Measurements from ENCODE around the gene LIN28A. TPM values are rescaled to one million over a fixed set of nuclear protein-coding genes. Genes with fewer than 3 reads are reported as not detected.

LIN28A gene
- total and polyA plus RNA-seq, 7 donors = not detected

DNA sequence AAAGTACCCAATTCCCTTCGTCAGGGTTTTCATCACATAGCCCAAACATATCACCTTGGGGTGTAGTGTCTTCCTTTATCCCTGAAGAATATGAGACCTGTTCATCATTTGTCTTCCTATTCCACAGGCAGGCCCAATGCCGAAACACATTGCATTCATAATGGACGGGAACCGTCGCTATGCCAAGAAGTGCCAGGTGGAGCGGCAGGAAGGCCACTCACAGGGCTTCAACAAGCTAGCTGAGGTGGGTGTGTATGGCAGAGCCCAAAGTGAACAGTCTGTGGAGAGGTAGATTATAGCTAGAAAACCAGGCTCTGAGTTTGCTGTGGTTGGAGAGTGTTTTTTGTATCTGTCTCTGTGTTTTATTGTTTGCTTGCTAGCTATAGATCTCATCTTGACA, 27.4 kb downstream of the LIN28A start:
- H3K4me3 ChIP-seq = no peak overlapping the region
- intact Hi-C loops (cut with DNase I) = no loop called here
- 97 to 99% methylated on average over 6 of the region's 6 CpGs for WGBS, 2 donors
- peaks cover 24 to 91% (median 49%) of the 10 kb centered on the region in 4 donors for H3K36me3 ChIP-seq
- no peaks in the 10 kb centered on the region for H3K27me3 ChIP-seq
- DNase-seq = no peak
- TF ChIP-seq POLR2A (IDR thresholded peaks at IDR 0.05) (no peak), POLR2AphosphoS5 (IDR thresholded peaks at IDR 0.05) (no peak), EP300 (IDR thresholded peaks at IDR 0.05) (no peak)
- TF ChIP-seq, protein P1, sequence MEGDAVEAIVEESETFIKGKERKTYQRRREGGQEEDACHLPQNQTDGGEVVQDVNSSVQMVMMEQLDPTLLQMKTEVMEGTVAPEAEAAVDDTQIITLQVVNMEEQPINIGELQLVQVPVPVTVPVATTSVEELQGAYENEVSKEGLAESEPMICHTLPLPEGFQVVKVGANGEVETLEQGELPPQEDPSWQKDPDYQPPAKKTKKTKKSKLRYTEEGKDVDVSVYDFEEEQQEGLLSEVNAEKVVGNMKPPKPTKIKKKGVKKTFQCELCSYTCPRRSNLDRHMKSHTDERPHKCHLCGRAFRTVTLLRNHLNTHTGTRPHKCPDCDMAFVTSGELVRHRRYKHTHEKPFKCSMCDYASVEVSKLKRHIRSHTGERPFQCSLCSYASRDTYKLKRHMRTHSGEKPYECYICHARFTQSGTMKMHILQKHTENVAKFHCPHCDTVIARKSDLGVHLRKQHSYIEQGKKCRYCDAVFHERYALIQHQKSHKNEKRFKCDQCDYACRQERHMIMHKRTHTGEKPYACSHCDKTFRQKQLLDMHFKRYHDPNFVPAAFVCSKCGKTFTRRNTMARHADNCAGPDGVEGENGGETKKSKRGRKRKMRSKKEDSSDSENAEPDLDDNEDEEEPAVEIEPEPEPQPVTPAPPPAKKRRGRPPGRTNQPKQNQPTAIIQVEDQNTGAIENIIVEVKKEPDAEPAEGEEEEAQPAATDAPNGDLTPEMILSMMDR (IDR thresholded peaks at IDR 0.05) = no peak
- no peaks in the 10 kb centered on the region for H3K9me3 ChIP-seq
- no peak overlapping the region for H3K27ac ChIP-seq
- H3K4me1 ChIP-seq = peaks cover 0 to 14% (median 11%) of the 10 kb centered on the region in 4 donors

DNA sequence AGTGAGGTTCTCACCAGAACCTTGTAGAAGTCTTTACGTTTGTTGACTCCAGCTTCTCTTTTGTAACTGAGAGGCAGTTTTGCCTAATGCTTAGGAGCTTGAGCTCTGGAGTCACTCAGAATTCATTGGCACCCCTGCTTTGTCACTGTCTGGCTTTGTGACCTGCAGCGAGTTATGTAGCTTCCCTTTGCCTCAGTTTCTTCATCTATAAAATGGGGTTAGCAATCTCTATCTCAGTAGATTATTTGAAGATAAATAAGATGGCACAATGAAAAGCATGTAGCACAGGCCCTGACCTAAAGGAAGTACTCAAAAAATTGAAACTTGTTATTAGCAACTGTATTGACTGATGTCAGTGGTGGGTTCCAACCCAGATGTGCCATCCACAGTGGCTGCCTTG, 29.6 kb downstream of the LIN28A start:
- Histone ChIP-seq H3K27ac (no peak overlapping the region), H3K4me3 (no peak overlapping the region), H3K9me3 (no peaks in the 10 kb centered on the region), H3K4me1 (no peaks in the 10 kb centered on the region), H3K36me3 (peaks cover 29 to 99% (median 63%) of the 10 kb centered on the region in 4 donors), H3K27me3 (no peaks in the 10 kb centered on the region)
- 95 to 98% methylated on average over 2 of the region's 2 CpGs for WGBS, 2 donors
- no peak for DNase-seq
- intact Hi-C loops (cut with DNase I) = no loop called here
- TF ChIP-seq EP300 (IDR thresholded peaks at IDR 0.05) = no peak
- TF ChIP-seq, protein P1 (IDR thresholded peaks at IDR 0.05) = no peak
- no peak for TF ChIP-seq POLR2AphosphoS5 (IDR thresholded peaks at IDR 0.05)
- TF ChIP-seq POLR2A (IDR thresholded peaks at IDR 0.05) = no peak

DNA sequence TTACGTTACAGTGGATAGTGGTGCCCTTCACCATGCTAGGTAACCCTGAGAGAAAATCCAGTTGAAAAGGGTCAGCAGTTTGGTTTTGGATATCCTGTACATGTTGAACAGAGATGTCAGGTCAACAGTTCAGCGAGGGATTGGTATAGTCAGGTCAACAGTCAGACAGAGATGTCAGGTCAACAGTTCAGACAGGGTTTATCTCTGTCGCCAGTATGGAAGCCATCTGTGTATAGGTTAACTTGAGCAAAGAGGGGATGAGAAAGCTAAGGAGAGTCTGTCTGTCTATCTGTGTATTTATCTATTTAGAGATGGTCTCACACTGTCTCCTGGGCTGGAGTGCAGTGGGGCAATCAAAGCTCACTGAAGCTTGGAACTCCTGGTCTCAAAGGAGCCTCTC, 39.3 kb downstream of the LIN28A start:
- H3K36me3 ChIP-seq = peaks cover 0 to 89% (median 31%) of the 10 kb centered on the region in 4 donors
- no peaks in the 10 kb centered on the region for H3K9me3 ChIP-seq
- no peak for TF ChIP-seq POLR2AphosphoS5 (IDR thresholded peaks at IDR 0.05)
- TF ChIP-seq POLR2A (IDR thresholded peaks at IDR 0.05) = no peak
- TF ChIP-seq, protein P1 (IDR thresholded peaks at IDR 0.05) = no peak
- no peak for TF ChIP-seq EP300 (IDR thresholded peaks at IDR 0.05)
- H3K27ac ChIP-seq = no peak overlapping the region
- intact Hi-C loops (cut with DNase I) = no loop called here
- 96% methylated on average over 3 of the region's 3 CpGs for WGBS, 2 donors
- H3K4me3 ChIP-seq = no peak overlapping the region
- H3K4me1 ChIP-seq = no peaks in the 10 kb centered on the region
- no peaks in the 10 kb centered on the region for H3K27me3 ChIP-seq
- DNase-seq = no peak

DNA sequence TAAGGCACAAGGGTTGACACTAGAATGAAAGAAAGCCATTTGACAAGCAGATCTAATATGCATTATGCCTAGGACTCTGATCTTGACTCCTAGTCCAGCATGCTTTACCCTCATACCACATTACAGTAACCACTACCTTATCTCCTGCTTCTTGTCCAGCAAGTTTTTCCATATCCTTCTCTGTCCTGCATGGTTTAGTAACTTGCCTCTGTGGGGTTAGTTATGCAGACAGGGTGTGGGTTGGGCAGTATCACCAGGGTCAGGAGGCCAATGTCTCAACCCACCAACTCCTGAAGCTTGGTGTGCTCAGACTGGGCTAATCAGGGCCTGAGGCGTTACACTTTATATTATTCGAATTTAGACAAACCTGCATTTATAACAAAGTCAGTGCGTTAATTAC, 40.3 kb downstream of the LIN28A start:
- H3K36me3 ChIP-seq = peaks cover 0 to 89% (median 28%) of the 10 kb centered on the region in 4 donors
- intact Hi-C loops (cut with DNase I) = no loop called here
- 96 to 98% methylated on average over 3 of the region's 3 CpGs for WGBS, 2 donors

More for the DNA sequence above, 40.3 kb downstream of the LIN28A start:
- no peak for DNase-seq
- Histone ChIP-seq H3K9me3 (no peaks in the 10 kb centered on the region), H3K27me3 (no peaks in the 10 kb centered on the region), H3K4me3 (no peak overlapping the region), H3K4me1 (no peaks in the 10 kb centered on the region), H3K27ac (no peak overlapping the region)
- no peak for TF ChIP-seq EP300 (IDR thresholded peaks at IDR 0.05)
- no peak for TF ChIP-seq POLR2A (IDR thresholded peaks at IDR 0.05)
- TF ChIP-seq POLR2AphosphoS5 (IDR thresholded peaks at IDR 0.05) = no peak
- TF ChIP-seq, protein P1 (IDR thresholded peaks at IDR 0.05) = no peak

Measured in sigmoid colon (tissue), 7 donors.